HL-60 (cell line): ENCODE measurements around the gene SMARCA4.
A peak's percentile ranks its signal among the peaks of the same experiment; 100 is the strongest.

Experiments
- DNase-seq, 2 experiments: peaks; one replicate each; pipeline ENCODE4 v3.0.0-alpha.2; 2010 to 2020; ENCODE audit warnings: low read depth in 1 of 2, low spot score in 1 of 2
- H3K27ac ChIP-seq: fragments of 250-450 bp; sonication (Bioruptor Pico); replicated peaks from 2 replicates; pipeline ENCODE4 v1.5.1; 2020; ENCODE audit warnings: mild to moderate bottlenecking, moderate library complexity
- H3K27me3 ChIP-seq: fragments of 250-450 bp; sonication (Bioruptor Pico); 2 replicates; pipeline ENCODE4 v1.5.1; 2021; ENCODE audit warnings: mild to moderate bottlenecking, moderate library complexity; ENCODE audit not compliant: insufficient read depth, poor library complexity, severe bottlenecking
- H3K4me3 ChIP-seq: replicated peaks from 2 replicates; pipeline ENCODE4 v1.5.1; 2011; ENCODE audit warnings: mild to moderate bottlenecking, control low read depth, low read length; ENCODE audit not compliant: insufficient read depth
- CTCF ChIP-seq: IDR thresholded peaks from one replicate; pipeline ENCODE4 v1.5.1; 2011; ENCODE audit warnings: low read length, control low read depth, inconsistent platforms; ENCODE audit not compliant: insufficient read depth
- GABPA ChIP-seq: IDR thresholded peaks from 2 replicates; pipeline ENCODE4 v1.6.1; 2012; ENCODE audit warnings: low read depth
- POLR2AphosphoS5 ChIP-seq: IDR thresholded peaks from 2 replicates; pipeline ENCODE4 v1.6.1; 2012; ENCODE audit warnings: low read depth
- REST ChIP-seq: IDR thresholded peaks from 2 replicates; pipeline ENCODE4 v1.6.1; 2012; ENCODE audit warnings: low read depth; ENCODE audit not compliant: insufficient replicate concordance
- SPI1 ChIP-seq: IDR thresholded peaks from 2 replicates; pipeline ENCODE4 v1.6.1; 2012; ENCODE audit warnings: low read depth, mild to moderate bottlenecking, borderline replicate concordance
- long read RNA-seq: library from polyadenylated mRNA; unstranded; transcript quantifications from one replicate; pipeline ENCODE4 v2.0.0, GENCODE V29; 2020

Gene SMARCA4
- long read RNA-seq, full-length matches to known transcripts = 10 of 288 reads
- long read RNA-seq, partial matches to known transcripts = 256 of 288 reads
- long read RNA-seq, other reads (novel, unspliced or antisense) = 22 of 288 reads

- peak within 1 kb of the TSS; percentile 99 for H3K27ac ChIP-seq
- H3K4me3 ChIP-seq = peak within 1 kb of the TSS; percentile 74
- TF ChIP-seq POLR2AphosphoS5 (peak; percentile 96), REST (peak; percentile 17), CTCF (no peak), SPI1 (no peak), GABPA (no peak)
- DNase-seq = peak; percentile 92 to 94
- no peaks in the 10 kb centered on the region for H3K27me3 ChIP-seq
These were observed at the start of gene SMARCA4 for GRCh38 chr19:10960314-10961072. TSS of gene SMARCA4 (plus strand) at chr19:10961030. CDS start at chr19:10984152, 23,122 bp downstream.

- Histone ChIP-seq H3K4me3 (no peak overlapping the region), H3K27me3 (no peaks in the 10 kb centered on the region), H3K27ac (no peak overlapping the region)
- TF ChIP-seq SPI1 (no peak), GABPA (no peak), REST (no peak), CTCF (no peak), POLR2AphosphoS5 (no peak)
- no peak for DNase-seq
These were observed 49.1 kb upstream of the SMARCA4 start for GRCh38 chr19:10911579-10912363.

GRCh38 chr19:10912619-10913018 is 48.2 kb upstream of the SMARCA4 start:
- TF ChIP-seq CTCF (no peak), SPI1 (no peak), POLR2AphosphoS5 (no peak)
- H3K27me3 ChIP-seq = no peaks in the 10 kb centered on the region
- no peak overlapping the region for H3K4me3 ChIP-seq
- H3K27ac ChIP-seq = no peak overlapping the region
- no peak for DNase-seq
